A673 (cell line): Measurements from ENCODE around the gene KIF5A. TPM values are rescaled to one million over a fixed set of nuclear protein-coding genes. Genes with fewer than 3 reads are reported as not detected.

ENCODE experiments used
- BruUV-seq: library from RNA; stranded (reverse); fragments of 400-500 nt; replicated peaks from 2 replicates; lab custom pipeline; 2021; lab: Mats Ljungman, UMichigan
- CTCF ChIA-PET: fragments of 300-600 bp; sonication (Branson Sonifier 250); formaldehyde crosslinking; loops from one replicate; lab custom pipeline; 2022; ENCODE audit warnings: antibody characterized with exemption; lab: Charles Lee
- POLR2A ChIA-PET: fragments of 300-600 bp; sonication (Branson Sonifier 250); formaldehyde crosslinking; loops from one replicate; lab custom pipeline; 2022; ENCODE audit warnings: antibody characterized with exemption; ENCODE audit not compliant: low non-redundant PET; lab: Charles Lee
- DNase-seq: peaks from one replicate; pipeline ENCODE4 v3.0.0-alpha.2; 2015; ENCODE audit warnings: low spot score
- H3K27ac ChIP-seq: fragments of 200-600 bp; sonication (generic); 2 replicates; pipeline ENCODE4 v1.5.1; 2016; ENCODE audit warnings: mixed run types, low read depth, mild to moderate bottlenecking, mixed read lengths, antibody characterized with exemption, low read length; ENCODE audit not compliant: poor library complexity, severe bottlenecking
- H3K27me3 ChIP-seq: fragments of 200-600 bp; sonication (generic); replicated peaks from 2 replicates; pipeline ENCODE4 v1.6.1; 2017; ENCODE audit warnings: mixed run types, low read depth, mild to moderate bottlenecking, mixed read lengths, antibody characterized with exemption, low read length; ENCODE audit not compliant: insufficient read depth, poor library complexity
- H3K36me3 ChIP-seq: fragments of 200-600 bp; sonication (generic); 2 replicates; pipeline ENCODE4 v1.6.1; 2016; ENCODE audit warnings: mixed run types, mild to moderate bottlenecking, mixed read lengths, antibody characterized with exemption, low read length; ENCODE audit not compliant: insufficient read depth, poor library complexity, severe bottlenecking
- H3K4me1 ChIP-seq: fragments of 200-600 bp; sonication (generic); 2 replicates; pipeline ENCODE4 v1.6.1; 2017; ENCODE audit warnings: mixed run types, mild to moderate bottlenecking, mixed read lengths, antibody characterized with exemption, low read length; ENCODE audit not compliant: insufficient read depth, poor library complexity, severe bottlenecking
- H3K4me3 ChIP-seq: fragments of 200-600 bp; sonication (generic); 2 replicates; pipeline ENCODE4 v1.5.1; 2016; ENCODE audit warnings: low read depth, mixed run types, mild to moderate bottlenecking, mixed read lengths, low read length; ENCODE audit not compliant: poor library complexity, severe bottlenecking
- H3K9me3 ChIP-seq: fragments of 200-600 bp; sonication (generic); 2 replicates; pipeline ENCODE4 v1.6.1; 2016; ENCODE audit warnings: mixed run types, low read depth, mild to moderate bottlenecking, mixed read lengths, antibody characterized with exemption, low read length; ENCODE audit not compliant: poor library complexity, severe bottlenecking
- EZH2 ChIP-seq: fragments of 200-600 bp; sonication (generic); IDR thresholded peaks from 2 replicates; pipeline ENCODE4 v1.6.1; 2017; ENCODE audit warnings: borderline replicate concordance, low read depth, mild to moderate bottlenecking, mixed read lengths, antibody characterized with exemption, low read length; ENCODE audit not compliant: poor library complexity, severe bottlenecking
- intact Hi-C: fragments of 100-400 bp; cut with micrococcal nuclease; formaldehyde crosslinking; loops from one replicate; pipeline ENCODE4 v1.10.0; 2022; ENCODE audit not compliant: unreplicated experiment
- total RNA-seq: library from RNA; stranded (reverse); gene quantifications from 2 replicates; pipeline ENCODE4 v1.2.3, GENCODE V29; 2021
- TF ChIP-seq, protein P1 (sequence below): fragments of 300-800, 200-600 bp; sonication (generic); conservative IDR thresholded peaks from 2 replicates; pipeline ENCODE4 v1.5.1; 2017; ENCODE audit warnings: low read depth, mild to moderate bottlenecking, antibody characterized with exemption, low read length, moderate library complexity, mixed read lengths

KIF5A gene
- total RNA-seq, 1 experiment from 2014 or later: 2.1 TPM

DNA sequence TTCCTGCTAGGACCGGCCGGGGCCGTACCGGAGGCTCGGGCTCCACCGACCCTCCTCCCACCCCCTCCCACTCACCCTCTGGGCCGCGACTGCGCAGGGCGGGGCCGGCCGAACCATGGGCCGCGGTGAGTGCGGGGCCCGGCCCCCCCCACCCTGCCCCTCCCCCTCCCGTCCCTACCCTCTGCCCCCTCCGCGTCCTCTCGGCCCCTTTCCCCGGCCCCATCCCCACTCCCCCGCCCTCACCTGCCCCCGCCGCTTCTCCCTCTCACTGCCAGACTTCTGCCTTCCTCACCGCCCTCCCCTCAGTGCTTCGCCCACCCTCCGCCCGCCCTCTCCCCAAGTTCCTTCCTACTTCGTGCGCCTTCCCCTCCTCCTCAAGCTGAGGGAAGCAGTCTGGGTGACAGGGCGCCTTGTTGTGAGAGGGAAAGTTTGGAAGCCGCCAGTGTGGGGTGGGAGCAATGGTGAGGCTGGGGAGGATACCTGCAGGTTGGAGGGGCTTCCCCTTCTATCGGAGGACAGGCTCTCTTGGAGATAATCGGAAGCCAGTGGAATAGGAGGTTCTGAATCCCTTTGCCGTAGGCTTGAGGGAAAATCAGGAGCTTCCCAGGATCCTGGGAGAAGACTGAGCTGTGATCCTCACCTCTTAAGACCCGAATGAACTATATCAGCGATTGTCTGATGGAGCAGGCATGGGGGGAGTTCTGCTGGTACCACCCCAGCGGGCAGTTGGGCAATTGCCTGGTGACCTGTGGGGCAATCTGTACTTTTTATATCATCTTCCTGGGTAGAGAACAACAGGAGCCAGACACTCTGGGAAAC lies 26.7 kb upstream of the KIF5A start:
- ChIA-PET POLR2A (no interaction called here), CTCF (interaction anchor here (0.6 kb wide), 1 partner anchor 64 kb away, joined by 13 read pairs; the partner anchor contains the start of gene GLI1)
- Histone ChIP-seq H3K9me3 (no peaks in the 10 kb centered on the region), H3K27ac (peak overlapping the region; percentile 85), H3K27me3 (no peaks in the 10 kb centered on the region), H3K36me3 (peaks cover 58% of the 10 kb centered on the region), H3K4me3 (peak overlapping the region; percentile 75), H3K4me1 (peaks cover 37% of the 10 kb centered on the region)
- intact Hi-C loops: no loop called here
- BruUV-seq: TSS peak; percentile 20
- peak; percentile 64 for DNase-seq
- no peak for TF ChIP-seq EZH2
- TF ChIP-seq, protein P1, sequence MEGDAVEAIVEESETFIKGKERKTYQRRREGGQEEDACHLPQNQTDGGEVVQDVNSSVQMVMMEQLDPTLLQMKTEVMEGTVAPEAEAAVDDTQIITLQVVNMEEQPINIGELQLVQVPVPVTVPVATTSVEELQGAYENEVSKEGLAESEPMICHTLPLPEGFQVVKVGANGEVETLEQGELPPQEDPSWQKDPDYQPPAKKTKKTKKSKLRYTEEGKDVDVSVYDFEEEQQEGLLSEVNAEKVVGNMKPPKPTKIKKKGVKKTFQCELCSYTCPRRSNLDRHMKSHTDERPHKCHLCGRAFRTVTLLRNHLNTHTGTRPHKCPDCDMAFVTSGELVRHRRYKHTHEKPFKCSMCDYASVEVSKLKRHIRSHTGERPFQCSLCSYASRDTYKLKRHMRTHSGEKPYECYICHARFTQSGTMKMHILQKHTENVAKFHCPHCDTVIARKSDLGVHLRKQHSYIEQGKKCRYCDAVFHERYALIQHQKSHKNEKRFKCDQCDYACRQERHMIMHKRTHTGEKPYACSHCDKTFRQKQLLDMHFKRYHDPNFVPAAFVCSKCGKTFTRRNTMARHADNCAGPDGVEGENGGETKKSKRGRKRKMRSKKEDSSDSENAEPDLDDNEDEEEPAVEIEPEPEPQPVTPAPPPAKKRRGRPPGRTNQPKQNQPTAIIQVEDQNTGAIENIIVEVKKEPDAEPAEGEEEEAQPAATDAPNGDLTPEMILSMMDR: no peak

DNA sequence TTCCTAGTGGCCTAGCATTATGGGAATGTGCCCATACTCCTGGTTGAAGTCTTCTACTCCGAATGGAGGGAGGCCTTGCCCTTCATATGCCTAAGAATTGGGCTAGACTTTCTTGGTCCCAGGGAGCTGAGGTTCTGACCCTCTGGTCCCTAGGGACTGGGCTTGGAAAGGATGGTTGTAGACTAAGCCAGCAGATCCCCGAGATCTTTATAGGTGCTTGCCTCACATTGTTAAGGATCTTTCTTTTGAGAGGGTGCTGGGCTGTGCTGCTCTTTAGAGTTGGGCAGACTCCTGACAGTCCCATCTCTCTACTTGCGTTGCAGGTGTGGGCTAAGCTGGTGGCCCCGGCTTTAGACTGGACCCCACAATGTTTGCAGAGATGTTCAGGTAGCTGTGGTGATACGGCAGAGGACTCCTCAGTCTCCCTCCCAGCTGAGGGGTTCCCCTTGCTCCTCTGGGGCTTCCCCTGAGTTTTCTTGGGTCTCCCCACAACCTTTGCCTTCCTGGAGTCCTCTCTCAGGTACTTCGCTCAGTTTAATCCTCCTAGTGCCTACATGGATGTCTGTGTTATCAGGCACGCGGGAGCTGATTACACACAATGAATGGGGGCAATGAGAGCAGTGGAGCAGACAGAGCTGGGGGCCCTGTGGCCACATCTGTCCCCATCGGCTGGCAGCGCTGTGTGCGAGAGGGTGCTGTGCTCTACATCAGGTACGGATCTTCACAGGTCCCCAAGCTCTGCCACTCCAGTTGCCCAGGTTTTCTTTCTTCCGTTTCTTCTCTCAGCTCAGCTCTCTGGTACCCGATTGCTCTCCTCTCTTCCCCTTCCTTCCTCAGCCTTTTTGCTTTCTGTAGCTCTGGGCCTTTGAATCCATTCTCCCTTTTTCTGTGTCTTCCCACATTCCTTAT lies 25.9 kb upstream of the KIF5A start:
- Histone ChIP-seq H3K4me1 (peaks cover 33% of the 10 kb centered on the region), H3K4me3 (peak overlapping the region; percentile 75), H3K27me3 (no peaks in the 10 kb centered on the region), H3K9me3 (no peaks in the 10 kb centered on the region), H3K27ac (peak overlapping the region; percentile 85), H3K36me3 (peaks cover 58% of the 10 kb centered on the region)
- CTCF ChIA-PET: interaction anchor here (0.6 kb wide), 1 partner anchor 65 kb away, joined by 13 read pairs; the partner anchor contains the start of gene GLI1
- POLR2A ChIA-PET: interaction anchor here (0.6 kb wide), 1 partner anchor 13 kb away, joined by 5 read pairs; no protein-coding TSS in a partner anchor
- intact Hi-C loops: no loop called here
- no peak for DNase-seq
- TF ChIP-seq, protein P1: no peak
- no peak for TF ChIP-seq EZH2
- BruUV-seq: no TSS peak

DNA sequence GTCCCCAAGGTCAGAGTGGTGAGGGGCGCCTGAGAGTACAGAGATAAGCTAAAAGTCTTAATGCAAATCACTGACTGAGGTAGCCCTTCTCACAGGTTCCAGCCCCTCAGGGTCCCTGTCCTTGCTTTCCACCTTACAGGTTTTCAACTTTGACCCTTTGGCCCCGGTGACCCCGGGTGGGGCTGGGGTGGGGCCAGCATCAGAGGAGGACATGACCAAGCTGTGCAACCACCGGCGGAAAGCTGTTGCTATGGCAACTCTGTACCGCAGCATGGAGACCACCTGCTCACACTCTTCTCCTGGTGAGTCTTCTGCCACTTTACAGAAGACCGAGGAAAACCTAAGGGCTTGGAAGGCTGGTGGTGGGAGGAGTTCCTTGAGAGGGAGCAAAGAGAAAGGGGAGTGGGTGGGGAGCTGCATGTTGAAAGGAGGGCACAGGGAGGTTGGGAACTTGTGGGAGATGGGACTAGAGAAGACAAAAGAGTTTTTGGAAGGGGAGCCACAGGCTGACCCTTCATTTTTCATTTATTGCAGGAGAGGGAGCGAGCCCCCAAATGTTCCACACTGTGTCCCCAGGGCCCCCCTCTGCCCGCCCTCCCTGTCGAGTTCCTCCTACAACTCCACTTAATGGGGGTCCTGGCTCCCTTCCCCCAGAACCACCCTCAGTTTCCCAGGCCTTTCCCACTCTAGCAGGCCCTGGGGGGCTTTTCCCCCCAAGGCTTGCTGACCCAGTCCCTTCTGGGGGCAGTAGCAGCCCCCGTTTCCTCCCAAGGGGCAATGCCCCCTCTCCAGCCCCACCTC lies 24.8 kb upstream of the KIF5A start:
- no peak for DNase-seq
- POLR2A ChIA-PET: interaction anchor here (0.6 kb wide), 1 partner anchor 319 kb away, joined by 3 read pairs; no protein-coding TSS in a partner anchor
- peak overlapping the region; percentile 85 for H3K27ac ChIP-seq

More for the DNA sequence above, 24.8 kb upstream of the KIF5A start:
- TF ChIP-seq EZH2: no peak
- TF ChIP-seq, protein P1: no peak
- no TSS peak for BruUV-seq
- Histone ChIP-seq H3K36me3 (peaks cover 57% of the 10 kb centered on the region), H3K4me1 (peaks cover 33% of the 10 kb centered on the region), H3K27me3 (no peaks in the 10 kb centered on the region), H3K9me3 (no peaks in the 10 kb centered on the region), H3K4me3 (peak overlapping the region; percentile 75)
- CTCF ChIA-PET: no interaction called here
- intact Hi-C loops: no loop called here
